H1 (cell line): ENCODE data around the gene GH2. TPM values are rescaled to one million over a fixed set of nuclear protein-coding genes. Genes with fewer than 3 reads are reported as not detected.

Source experiments
- CTCF ChIA-PET: fragments of 300-600 bp; sonication (Branson Sonifier 250); formaldehyde crosslinking; loops from one replicate; lab custom pipeline; 2021; ENCODE audit not compliant: partially characterized antibody; lab: Charles Lee
- POLR2A ChIA-PET: fragments of 300-600 bp; sonication (Branson Sonifier 250); formaldehyde crosslinking; loops from one replicate; lab custom pipeline; 2021; ENCODE audit warnings: inconsistent platforms; ENCODE audit not compliant: partially characterized antibody; lab: Charles Lee
- DNase-seq, 2 experiments: peaks; one replicate each; pipeline versions ENCODE4 v3.0.0 to v3.0.0-alpha.2; 2010 to 2022; ENCODE audit warnings: low spot score in 2 of 2, low read depth in 1 of 2, mixed read lengths in 1 of 2
- FAIRE-seq: peaks from 2 replicates; lab custom pipeline; 2011; peaks lifted over from hg19 to GRCh38; lab: Jason Lieb, UNC
- H2AFZ ChIP-seq: 2 replicates; pipeline ENCODE4 v1.8.1; 2012; ENCODE audit warnings: low read length, inconsistent platforms
- H2AK5ac ChIP-seq: 2 replicates; pipeline ENCODE4 v1.6.1; 2013; ENCODE audit warnings: low read depth, low read length
- H2BK120ac ChIP-seq: replicated peaks from 2 replicates; pipeline ENCODE3; 2013; ENCODE audit warnings: low read depth, low read length, inconsistent platforms
- H2BK12ac ChIP-seq: 2 replicates; pipeline ENCODE4 v1.6.1; 2013; ENCODE audit warnings: low read depth, low read length
- H2BK15ac ChIP-seq: 2 replicates; pipeline ENCODE4 v1.6.1; 2013; ENCODE audit warnings: low read length
- H2BK20ac ChIP-seq: 2 replicates; pipeline ENCODE4 v1.6.1; 2013; ENCODE audit warnings: low read length
- H2BK5ac ChIP-seq: 2 replicates; pipeline ENCODE4 v1.6.1; 2013; ENCODE audit warnings: low read depth, low read length
- H3K14ac ChIP-seq: 2 replicates; pipeline ENCODE4 v1.6.1; 2013; ENCODE audit warnings: inconsistent platforms; ENCODE audit not compliant: insufficient read length
- H3K18ac ChIP-seq: 2 replicates; pipeline ENCODE4 v1.6.1; 2013; ENCODE audit warnings: low read length; ENCODE audit errors: extremely low read depth
- H3K23ac ChIP-seq: 2 replicates; pipeline ENCODE4 v1.6.1; 2013; ENCODE audit warnings: inconsistent platforms; ENCODE audit not compliant: insufficient read length
- H3K23me2 ChIP-seq: 2 replicates; pipeline ENCODE4 v1.6.1; 2013; ENCODE audit warnings: low read depth, low read length
- H3K27ac ChIP-seq: 2 replicates; pipeline ENCODE4 v1.6.1; 2011; ENCODE audit warnings: low read depth, low read length, inconsistent platforms
- H3K27me3 ChIP-seq, 4 experiments: replicated peaks in 1 of 4; 1 replicate in 1 of 4; 2 replicates in 3 of 4; pipeline versions ENCODE4 v1.6.1 to v1.8.1; 2011 to 2013; ENCODE audit warnings: low read length in 3 of 4, mild to moderate bottlenecking in 3 of 4, inconsistent platforms in 2 of 4, mixed read lengths in 2 of 4, moderate library complexity in 1 of 4; ENCODE audit not compliant: control insufficient read depth in 3 of 4, insufficient read depth in 3 of 4; ENCODE audit errors: extremely low read depth in 1 of 4
- H3K36me3 ChIP-seq, 4 experiments: 2 replicates each; pipeline versions ENCODE4 v1.6.1 to v1.8.1; 2011 to 2013; ENCODE audit warnings: mild to moderate bottlenecking in 4 of 4, low read length in 3 of 4, moderate library complexity in 2 of 4, control low read depth in 1 of 4, inconsistent platforms in 1 of 4; ENCODE audit not compliant: insufficient read depth in 4 of 4, control insufficient read depth in 2 of 4
- H3K4ac ChIP-seq: replicated peaks from 2 replicates; pipeline ENCODE3; 2013; ENCODE audit warnings: low read length, low read depth, mixed read lengths, inconsistent platforms; ENCODE audit not compliant: insufficient read length
- H3K4me1 ChIP-seq, 4 experiments: replicated peaks in 1 of 4; 1 replicate in 1 of 4; 2 replicates in 3 of 4; pipeline versions ENCODE4 v1.6.1 to v1.8.1; 2011 to 2013; ENCODE audit warnings: low read length in 3 of 4, inconsistent platforms in 2 of 4, mixed read lengths in 1 of 4; ENCODE audit not compliant: insufficient read depth in 4 of 4, control insufficient read depth in 3 of 4
- H3K4me2 ChIP-seq, 2 experiments: 2 replicates each; pipeline versions ENCODE4 v1.6.1 to v1.8.1; 2011 to 2013; ENCODE audit warnings: low read depth in 2 of 2, low read length in 2 of 2, control low read depth in 1 of 2, inconsistent platforms in 1 of 2, mild to moderate bottlenecking in 1 of 2; ENCODE audit not compliant: insufficient read depth in 1 of 2
- H3K4me3 ChIP-seq, 4 experiments: fragments of 200-600, 300-600 bp in 1 of 4; sonication (generic), shearing (Covaris generic), sonication (Bioruptor Twin) in 1 of 4; 2 replicates each; pipeline versions ENCODE4 v1.5.1 to v1.8.1; 2011 to 2016; ENCODE audit warnings: low read length in 4 of 4, low read depth in 3 of 4, control low read depth in 2 of 4, inconsistent platforms in 2 of 4, mild to moderate bottlenecking in 2 of 4, mixed read lengths in 1 of 4, moderate library complexity in 1 of 4; ENCODE audit not compliant: insufficient read depth in 2 of 4; ENCODE audit errors: extremely low read depth in 1 of 4
- H3K56ac ChIP-seq: replicated peaks from 2 replicates; pipeline ENCODE3; 2013; ENCODE audit warnings: low read depth, mild to moderate bottlenecking, mixed read lengths, low read length, inconsistent platforms; ENCODE audit not compliant: insufficient read length
- H3K79me1 ChIP-seq: 2 replicates; pipeline ENCODE4 v1.6.1; 2013; ENCODE audit warnings: low read depth, low read length, control low read depth
- H3K79me2 ChIP-seq, 2 experiments: 2 replicates each; pipeline versions ENCODE4 v1.6.1 to v1.8.1; 2012 to 2013; ENCODE audit warnings: low read length in 2 of 2, mild to moderate bottlenecking in 2 of 2, inconsistent platforms in 1 of 2; ENCODE audit not compliant: insufficient read depth in 2 of 2, control insufficient read depth in 1 of 2
- H3K9ac ChIP-seq, 4 experiments: replicated peaks in 1 of 4; 1 replicate in 1 of 4; 2 replicates in 3 of 4; pipeline versions ENCODE4 v1.6.1 to v1.8.1; 2011 to 2013; ENCODE audit warnings: low read depth in 3 of 4, low read length in 3 of 4, control low read depth in 2 of 4, mild to moderate bottlenecking in 2 of 4, moderate library complexity in 2 of 4, inconsistent platforms in 1 of 4; ENCODE audit errors: extremely low read depth in 1 of 4
- H3K9me3 ChIP-seq, 2 experiments: 2 replicates each; pipeline versions ENCODE4 v1.6.1 to v1.8.1; 2012 to 2013; ENCODE audit warnings: mild to moderate bottlenecking in 2 of 2, moderate library complexity in 2 of 2, control low read depth in 1 of 2, inconsistent platforms in 1 of 2, low read depth in 1 of 2, low read length in 1 of 2, mixed read lengths in 1 of 2; ENCODE audit not compliant: insufficient read depth in 2 of 2
- H4K20me1 ChIP-seq, 2 experiments: replicated peaks in 1 of 2; 2 replicates each; pipeline versions ENCODE3 to v1.8.1; 2011 to 2013; ENCODE audit warnings: inconsistent platforms in 2 of 2, low read length in 2 of 2, mild to moderate bottlenecking in 1 of 2; ENCODE audit not compliant: insufficient read depth in 2 of 2, control insufficient read depth in 1 of 2
- H4K5ac ChIP-seq: 2 replicates; pipeline ENCODE4 v1.6.1; 2013; ENCODE audit warnings: low read length, low read depth, mixed read lengths, inconsistent platforms; ENCODE audit not compliant: insufficient read length
- H4K8ac ChIP-seq: 2 replicates; pipeline ENCODE4 v1.8.0; 2013; ENCODE audit warnings: mild to moderate bottlenecking, moderate library complexity, low read length, inconsistent platforms; ENCODE audit not compliant: insufficient read depth; ENCODE audit errors: extremely low read depth
- H4K91ac ChIP-seq: replicated peaks from 2 replicates; pipeline ENCODE3; 2013; ENCODE audit warnings: low read length, mixed read lengths, inconsistent platforms; ENCODE audit not compliant: insufficient read length
- BCL11A ChIP-seq, 2 experiments: IDR thresholded peaks; one replicate each; pipeline ENCODE4 v1.6.1; 2011; ENCODE audit warnings: low read depth in 2 of 2, low read length in 2 of 2, mild to moderate bottlenecking in 2 of 2
- EP300 ChIP-seq, 2 experiments: IDR thresholded peaks; 1 replicate in 1 of 2; 2 replicates in 1 of 2; pipeline ENCODE4 v1.6.1; 2011 to 2012; ENCODE audit warnings: low read depth in 2 of 2, low read length in 2 of 2, mild to moderate bottlenecking in 2 of 2, borderline replicate concordance in 1 of 2, inconsistent platforms in 1 of 2, moderate library complexity in 1 of 2
- EZH2 ChIP-seq: fragments of 200-600 bp; sonication (generic); IDR thresholded peaks from 2 replicates; pipeline ENCODE4 v1.7.1; 2012; ENCODE audit warnings: low read depth, mild to moderate bottlenecking, moderate library complexity, low read length, inconsistent platforms; ENCODE audit not compliant: severe bottlenecking
- POLR2AphosphoS5 ChIP-seq: IDR thresholded peaks from 2 replicates; pipeline ENCODE4 v1.6.1; 2011; ENCODE audit warnings: low read depth, low read length
- RBBP5 ChIP-seq: IDR thresholded peaks from 2 replicates; pipeline ENCODE4 v1.7.1; 2012; ENCODE audit warnings: low read depth, mild to moderate bottlenecking, inconsistent platforms, low read length, moderate library complexity, borderline replicate concordance
- SIN3A ChIP-seq, 2 experiments: IDR thresholded peaks in 1 of 2; conservative IDR thresholded peaks in 1 of 2; 2 replicates each; pipeline ENCODE4 v1.6.1; 2011 to 2012; ENCODE audit warnings: low read length in 2 of 2, improper control_type of control experiment in 1 of 2, low read depth in 1 of 2, mild to moderate bottlenecking in 1 of 2
- WGBS, 2 experiments: shearing (Covaris generic) in 1 of 2; methylation state at CpG; one replicate each; pipeline versions ENCODE4 v1.1.6 to v1.1.7; 2013 to 2015; ENCODE audit warnings: low lambda C conversion rate in 2 of 2, mixed read lengths in 2 of 2, inconsistent platforms in 1 of 2, low coverage in 1 of 2, missing lambda C conversion rate in 1 of 2; ENCODE audit not compliant: insufficient replicate concordance in 2 of 2, insufficient coverage in 1 of 2, insufficient read length in 1 of 2; ENCODE audit errors: extremely low coverage in 1 of 2, missing lambda C conversion rate in 1 of 2; 5-methylcytosine and 5-hydroxymethylcytosine counted together
- polyA plus RNA-seq, 7 experiments: library from polyadenylated mRNA; depleted of rRNA in 3 of 7; stranded (reverse) in 5 of 7; unstranded in 2 of 7; fragments of >200 nt in 5 of 7; fragments of 200-250 nt in 2 of 7; gene quantifications; 1 replicate in 5 of 7; 2 replicates in 1 of 7; 4 replicates in 1 of 7; pipeline versions ENCODE4 v1.2.1 to v1.2.3, GENCODE V29; 2011 to 2013; ENCODE audit warnings: missing spikeins in 2 of 7, mixed read lengths in 2 of 7
- total RNA-seq: library from RNA; stranded (reverse); fragmentation: NEBNext Ultra II Directional; extraction: Animal tissue kit (Norgen Biotek cat#: 25700); gene quantifications from 2 replicates; pipeline ENCODE4 v1.2.1, GENCODE V29; 2021

The GH2 gene
- total and polyA plus RNA-seq, 2 of the 8 experiments (the other 6 are each of a cell fraction or from before 2014, with no cell fraction given) = 0.60 to 1.5 TPM

DNA sequence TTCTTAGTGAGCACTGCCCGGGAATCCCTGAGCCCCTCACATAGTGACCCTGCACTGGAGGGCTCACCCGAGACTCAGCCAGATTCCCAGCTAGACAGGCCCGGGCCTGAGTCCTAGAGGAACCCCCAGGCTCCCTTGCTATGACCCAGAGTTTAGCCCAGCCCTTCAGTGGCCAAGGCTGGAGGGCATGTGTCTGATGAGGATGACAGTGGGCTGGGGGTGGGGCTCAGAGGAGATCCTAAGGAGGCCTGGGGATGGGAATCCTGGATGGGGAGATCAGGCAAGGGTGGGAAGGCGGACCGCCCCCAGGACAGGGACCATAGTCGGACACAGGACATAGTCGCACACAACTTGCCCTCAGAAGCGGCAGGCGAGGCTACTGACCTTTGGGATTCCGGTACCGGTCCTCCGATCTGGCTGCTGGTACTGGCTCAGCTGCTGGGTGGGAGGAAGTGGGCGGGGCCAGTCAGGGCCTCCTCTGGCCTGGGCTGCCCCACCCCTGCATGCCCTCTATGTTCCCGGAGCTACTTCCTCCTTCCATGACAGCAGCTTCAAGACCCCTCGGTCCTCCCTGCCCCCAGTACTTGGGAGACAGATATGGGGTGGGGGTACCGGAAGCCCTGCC, 49.3 kb upstream of the GH2 start:
- Histone ChIP-seq H2BK20ac (no peak overlapping the region), H3K56ac (no peak overlapping the region), H3K14ac (no peak overlapping the region), H2AFZ (0 out of 2 replicates have a peak overlapping the region, but pooled peaks have one; percentile 77), H3K4me2 (peak overlapping the region; percentile 3 to 32; a peak in 2 of 4 replicates), H3K79me1 (no peaks in the 10 kb centered on the region), H2BK12ac (peak overlapping the region; percentile 63; the same call in 1 of the 2 replicates), H3K79me2 (no peaks in the 10 kb centered on the region), H2BK5ac (peak overlapping the region; percentile 86; the same call in 1 of the 2 replicates), H3K36me3 (no peaks in the 10 kb centered on the region), H4K8ac (no peak overlapping the region), H3K4me1 (peaks cover 0 to 16% (median 12%) of the 10 kb centered on the region in 4 experiments; a peak in 6 of 7 replicates), H4K20me1 (no peaks in the 10 kb centered on the region), H3K4me3 (no peak overlapping the region), H4K5ac (no peak overlapping the region), H3K9ac (no peak overlapping the region), H2BK120ac (no peak overlapping the region), H3K4ac (no peak overlapping the region), H3K23me2 (no peaks in the 10 kb centered on the region), H3K18ac (no peak overlapping the region), H2BK15ac (0 out of 2 replicates have a peak overlapping the region, but pooled peaks have one; percentile 53), H2AK5ac (no peak overlapping the region), H4K91ac (no peak overlapping the region), H3K27me3 (no peaks in the 10 kb centered on the region), H3K27ac (no peak overlapping the region), H3K23ac (no peak overlapping the region), H3K9me3 (no peaks in the 10 kb centered on the region)
- POLR2A ChIA-PET = interaction anchor here (0.7 to 3.3 kb wide), 3 partner anchors 9 to 30 kb away, joined by 3 to 9 read pairs (median 8); no protein-coding TSS in a partner anchor
- DNase-seq (peak in 1 of 2 experiments; percentile 75), FAIRE-seq (no peak)
- TF ChIP-seq EP300 (IDR thresholded peaks at IDR 0.05; ENCODE audit: borderline replicate concordance in 1 of 2, low read depth in 2 of 2, low read length in 2 of 2) = no peak
- no peak for TF ChIP-seq RBBP5
- no peak for TF ChIP-seq SIN3A (conservative IDR thresholded peaks at IDR 0.05 in 1 of 2, IDR thresholded peaks at IDR 0.05 in 1 of 2; ENCODE audit: low read depth in 1 of 2, low read length in 2 of 2)
- no peak for TF ChIP-seq POLR2AphosphoS5
- no peak for TF ChIP-seq EZH2
- TF ChIP-seq BCL11A (IDR thresholded peaks at IDR 0.05; ENCODE audit: low read depth in 2 of 2, low read length in 2 of 2) = no peak
- CTCF ChIA-PET = interaction anchor here (0.6 to 11.4 kb wide), 10 partner anchors 9 to 1215 kb away, joined by 3 to 164 read pairs (median 6); partner anchors contain the start of genes CSHL1, GH1 and GH2
- WGBS, 2 experiments = 85% methylated on average over 13 of the region's 16 CpGs; no CpG with 5 or more reads in 1 of the 2 experiments
